ENCODE data around the gene TSPAN15.

GRCh38 chr10:69504576-69505250 is 53.4 kb downstream of the TSPAN15 start:
- TF ChIP-seq, protein P1, sequence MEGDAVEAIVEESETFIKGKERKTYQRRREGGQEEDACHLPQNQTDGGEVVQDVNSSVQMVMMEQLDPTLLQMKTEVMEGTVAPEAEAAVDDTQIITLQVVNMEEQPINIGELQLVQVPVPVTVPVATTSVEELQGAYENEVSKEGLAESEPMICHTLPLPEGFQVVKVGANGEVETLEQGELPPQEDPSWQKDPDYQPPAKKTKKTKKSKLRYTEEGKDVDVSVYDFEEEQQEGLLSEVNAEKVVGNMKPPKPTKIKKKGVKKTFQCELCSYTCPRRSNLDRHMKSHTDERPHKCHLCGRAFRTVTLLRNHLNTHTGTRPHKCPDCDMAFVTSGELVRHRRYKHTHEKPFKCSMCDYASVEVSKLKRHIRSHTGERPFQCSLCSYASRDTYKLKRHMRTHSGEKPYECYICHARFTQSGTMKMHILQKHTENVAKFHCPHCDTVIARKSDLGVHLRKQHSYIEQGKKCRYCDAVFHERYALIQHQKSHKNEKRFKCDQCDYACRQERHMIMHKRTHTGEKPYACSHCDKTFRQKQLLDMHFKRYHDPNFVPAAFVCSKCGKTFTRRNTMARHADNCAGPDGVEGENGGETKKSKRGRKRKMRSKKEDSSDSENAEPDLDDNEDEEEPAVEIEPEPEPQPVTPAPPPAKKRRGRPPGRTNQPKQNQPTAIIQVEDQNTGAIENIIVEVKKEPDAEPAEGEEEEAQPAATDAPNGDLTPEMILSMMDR (IDR thresholded peaks at IDR 0.05; ENCODE audit: low read length) = no peak
- TF ChIP-seq EZH2 (IDR thresholded peaks at IDR 0.05; ENCODE audit: borderline replicate concordance, low read length) = no peak
